Measurements from ENCODE around the gene ADAMTS3. TPM values are rescaled to one million over a fixed set of nuclear protein-coding genes. Genes with fewer than 3 reads are reported as not detected.

Gene ADAMTS3
- total and polyA plus RNA-seq, 5 experiments from 2014 or later: not detected

- POLR2A ChIA-PET: no interaction called here
- no peak for ATAC-seq
- H3K27ac Mint-ChIP-seq: no peak overlapping the region
- H3K4me3 Mint-ChIP-seq: no peak overlapping the region
- peaks cover 4 to 25% (median 6%) of the 10 kb centered on the region in 9 donors for H3K9me3 Mint-ChIP-seq
- no peaks in the 10 kb centered on the region for H3K4me1 Mint-ChIP-seq
- peaks cover 0 to 7% (median 0%) of the 10 kb centered on the region in 3 donors for H3K36me3 Mint-ChIP-seq
- DNase-seq: no peak
- H3K27me3 Mint-ChIP-seq: no peaks in the 10 kb centered on the region
Measured at GRCh38 chr4:72496119-72496518, 72.9 kb downstream of the ADAMTS3 start.

- Mint-ChIP-seq H3K36me3 (peaks cover 0 to 7% (median 0%) of the 10 kb centered on the region in 3 donors), H3K4me1 (no peaks in the 10 kb centered on the region), H3K4me3 (no peak overlapping the region), H3K27me3 (no peaks in the 10 kb centered on the region), H3K9me3 (peaks cover 4 to 21% (median 6%) of the 10 kb centered on the region in 9 donors), H3K27ac (no peak overlapping the region)
- no peak for ATAC-seq
- POLR2A ChIA-PET: no interaction called here
- no peak for DNase-seq
Measured at GRCh38 chr4:72494156-72494555, 74.9 kb downstream of the ADAMTS3 start.

GRCh38 chr4:72489267-72489666, 79.8 kb downstream of the ADAMTS3 start:
- Mint-ChIP-seq H3K4me3 (no peak overlapping the region), H3K36me3 (peaks cover 0 to 5% (median 0%) of the 10 kb centered on the region in 3 donors), H3K4me1 (no peaks in the 10 kb centered on the region), H3K9me3 (peaks cover 3 to 15% (median 5%) of the 10 kb centered on the region in 9 donors), H3K27me3 (no peaks in the 10 kb centered on the region), H3K27ac (no peak overlapping the region)
- DNase-seq: no peak
- no peak for ATAC-seq
- POLR2A ChIA-PET: no interaction called here

- H3K27me3 Mint-ChIP-seq: no peaks in the 10 kb centered on the region
- ATAC-seq: no peak
- H3K4me1 Mint-ChIP-seq: no peaks in the 10 kb centered on the region
Measured at GRCh38 chr4:72486991-72487390, 82.0 kb downstream of the ADAMTS3 start.

GRCh38 chr4:72484981-72485380, 84.0 kb downstream of the ADAMTS3 start:
- Mint-ChIP-seq H3K9me3 (peaks cover 0 to 9% (median 3%) of the 10 kb centered on the region in 9 donors), H3K4me3 (no peak overlapping the region), H3K36me3 (no peaks in the 10 kb centered on the region), H3K4me1 (no peaks in the 10 kb centered on the region), H3K27me3 (no peaks in the 10 kb centered on the region), H3K27ac (no peak overlapping the region)
- POLR2A ChIA-PET: no interaction called here
- ATAC-seq (no peak), DNase-seq (no peak)

More at GRCh38 chr4:72486991-72487390, 82.0 kb downstream of the ADAMTS3 start:
- Mint-ChIP-seq H3K27ac (no peak overlapping the region), H3K36me3 (no peaks in the 10 kb centered on the region), H3K4me3 (no peak overlapping the region), H3K9me3 (peaks cover 0 to 9% (median 3%) of the 10 kb centered on the region in 9 donors)
- POLR2A ChIA-PET: no interaction called here
- no peak for DNase-seq

- Mint-ChIP-seq H3K36me3 (no peaks in the 10 kb centered on the region), H3K27me3 (peaks cover 0 to 5% (median 0%) of the 10 kb centered on the region in 5 donors), H3K9me3 (peaks cover 0 to 12% (median 2%) of the 10 kb centered on the region in 9 donors), H3K4me1 (no peaks in the 10 kb centered on the region), H3K4me3 (no peak overlapping the region), H3K27ac (no peak overlapping the region)
- DNase-seq (no peak), ATAC-seq (no peak)
- POLR2A ChIA-PET: no interaction called here
Measured at GRCh38 chr4:72473434-72473900, 95.6 kb downstream of the ADAMTS3 start.

- Mint-ChIP-seq H3K4me1 (no peaks in the 10 kb centered on the region), H3K27me3 (peaks cover 0 to 5% (median 0%) of the 10 kb centered on the region in 5 donors), H3K36me3 (no peaks in the 10 kb centered on the region), H3K9me3 (peaks cover 0 to 12% (median 0%) of the 10 kb centered on the region in 9 donors), H3K4me3 (no peak overlapping the region), H3K27ac (no peak overlapping the region)
- ATAC-seq (no peak), DNase-seq (no peak)
- POLR2A ChIA-PET: no interaction called here
Measured at GRCh38 chr4:72471816-72472215, 97.2 kb downstream of the ADAMTS3 start.

- POLR2A ChIA-PET: no interaction called here
- peaks cover 0 to 10% (median 0%) of the 10 kb centered on the region in 9 donors for H3K9me3 Mint-ChIP-seq
- H3K27ac Mint-ChIP-seq: no peak overlapping the region
- no peaks in the 10 kb centered on the region for H3K36me3 Mint-ChIP-seq
- no peaks in the 10 kb centered on the region for H3K4me1 Mint-ChIP-seq
- no peak overlapping the region for H3K4me3 Mint-ChIP-seq
- DNase-seq: no peak
- peaks cover 0 to 5% (median 0%) of the 10 kb centered on the region in 5 donors for H3K27me3 Mint-ChIP-seq
- no peak for ATAC-seq
Measured at GRCh38 chr4:72468904-72469502, 100.0 kb downstream of the ADAMTS3 start.

- peaks cover 0 to 10% (median 0%) of the 10 kb centered on the region in 9 donors for H3K9me3 Mint-ChIP-seq
- no peak overlapping the region for H3K4me3 Mint-ChIP-seq
- no peak for ATAC-seq
Measured at GRCh38 chr4:72467633-72468032, 101.4 kb downstream of the ADAMTS3 start.

GRCh38 chr4:72463724-72464123, 105.3 kb downstream of the ADAMTS3 start:
- H3K27ac Mint-ChIP-seq: no peak overlapping the region
- DNase-seq (no peak), ATAC-seq (no peak)
- no peak overlapping the region for H3K4me3 Mint-ChIP-seq
- no peaks in the 10 kb centered on the region for H3K36me3 Mint-ChIP-seq
- POLR2A ChIA-PET: no interaction called here
- no peaks in the 10 kb centered on the region for H3K4me1 Mint-ChIP-seq
- no peaks in the 10 kb centered on the region for H3K27me3 Mint-ChIP-seq
- peaks cover 0 to 10% (median 0%) of the 10 kb centered on the region in 9 donors for H3K9me3 Mint-ChIP-seq

More at GRCh38 chr4:72467633-72468032, 101.4 kb downstream of the ADAMTS3 start:
- no peak for DNase-seq
- Mint-ChIP-seq H3K4me1 (no peaks in the 10 kb centered on the region), H3K27ac (peak overlapping the region in 1 of 10 donors; percentile 10), H3K36me3 (no peaks in the 10 kb centered on the region), H3K27me3 (peaks cover 0 to 2% (median 0%) of the 10 kb centered on the region in 5 donors)
- POLR2A ChIA-PET: no interaction called here

GRCh38 chr4:72457158-72457557, 111.9 kb downstream of the ADAMTS3 start:
- no peaks in the 10 kb centered on the region for H3K36me3 Mint-ChIP-seq
- no peaks in the 10 kb centered on the region for H3K27me3 Mint-ChIP-seq
- ATAC-seq (no peak), DNase-seq (no peak)
- H3K27ac Mint-ChIP-seq: no peak overlapping the region
- POLR2A ChIA-PET: no interaction called here
- peaks cover 0 to 9% (median 0%) of the 10 kb centered on the region in 9 donors for H3K9me3 Mint-ChIP-seq
- no peaks in the 10 kb centered on the region for H3K4me1 Mint-ChIP-seq
- no peak overlapping the region for H3K4me3 Mint-ChIP-seq

GRCh38 chr4:72451349-72451748, 117.7 kb downstream of the ADAMTS3 start:
- no peaks in the 10 kb centered on the region for H3K36me3 Mint-ChIP-seq
- no peaks in the 10 kb centered on the region for H3K4me1 Mint-ChIP-seq
- POLR2A ChIA-PET: no interaction called here
- no peak overlapping the region for H3K27ac Mint-ChIP-seq
- ATAC-seq: no peak
- no peak for DNase-seq
- H3K27me3 Mint-ChIP-seq: no peaks in the 10 kb centered on the region
- H3K9me3 Mint-ChIP-seq: peaks cover 0 to 9% (median 0%) of the 10 kb centered on the region in 9 donors
- no peak overlapping the region for H3K4me3 Mint-ChIP-seq

GRCh38 chr4:72449705-72450104, 119.3 kb downstream of the ADAMTS3 start:
- DNase-seq (no peak), ATAC-seq (no peak)
- POLR2A ChIA-PET: no interaction called here
- Mint-ChIP-seq H3K27me3 (peaks cover 0 to 2% (median 0%) of the 10 kb centered on the region in 5 donors), H3K4me1 (no peaks in the 10 kb centered on the region), H3K9me3 (peaks cover 0 to 3% (median 0%) of the 10 kb centered on the region in 9 donors), H3K27ac (no peak overlapping the region), H3K4me3 (no peak overlapping the region), H3K36me3 (no peaks in the 10 kb centered on the region)

GRCh38 chr4:72448231-72448630, 120.8 kb downstream of the ADAMTS3 start:
- POLR2A ChIA-PET: no interaction called here
- Mint-ChIP-seq H3K4me1 (no peaks in the 10 kb centered on the region), H3K27ac (no peak overlapping the region), H3K9me3 (no peaks in the 10 kb centered on the region), H3K36me3 (no peaks in the 10 kb centered on the region), H3K27me3 (peaks cover 0 to 4% (median 0%) of the 10 kb centered on the region in 5 donors), H3K4me3 (no peak overlapping the region)
- DNase-seq: no peak
- no peak for ATAC-seq
